ENCODE measurements around the gene MRPS18C.
A peak's percentile ranks its signal among the peaks of the same experiment; 100 is the strongest.

DNA sequence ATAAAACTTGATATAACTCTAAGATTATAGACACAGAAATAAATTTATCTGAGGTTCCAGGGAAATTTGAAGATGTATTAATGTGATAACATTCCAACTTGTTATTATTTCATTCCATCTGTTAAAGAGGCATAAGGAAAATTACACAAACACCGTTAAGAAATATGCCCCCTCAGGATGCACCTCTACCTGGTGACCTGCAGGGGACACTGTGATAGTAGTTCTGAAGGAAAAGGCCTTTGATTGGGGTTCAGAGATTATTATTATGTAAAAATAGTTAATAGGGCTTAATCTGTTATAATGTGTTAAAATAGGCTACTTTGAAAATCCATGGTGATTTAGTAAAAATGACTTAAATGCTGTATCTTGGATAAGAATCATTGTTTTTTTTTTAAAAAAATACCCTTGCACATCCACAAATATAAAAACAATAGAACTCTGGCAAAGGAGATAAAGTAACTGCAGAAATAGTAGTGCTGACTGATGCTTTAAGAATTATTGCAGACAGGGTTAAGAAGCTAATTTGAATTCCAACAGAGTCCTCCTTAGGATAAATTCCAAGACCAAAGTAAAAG lies 35.1 kb downstream of the MRPS18C start:
- TF ChIP-seq, protein P1, sequence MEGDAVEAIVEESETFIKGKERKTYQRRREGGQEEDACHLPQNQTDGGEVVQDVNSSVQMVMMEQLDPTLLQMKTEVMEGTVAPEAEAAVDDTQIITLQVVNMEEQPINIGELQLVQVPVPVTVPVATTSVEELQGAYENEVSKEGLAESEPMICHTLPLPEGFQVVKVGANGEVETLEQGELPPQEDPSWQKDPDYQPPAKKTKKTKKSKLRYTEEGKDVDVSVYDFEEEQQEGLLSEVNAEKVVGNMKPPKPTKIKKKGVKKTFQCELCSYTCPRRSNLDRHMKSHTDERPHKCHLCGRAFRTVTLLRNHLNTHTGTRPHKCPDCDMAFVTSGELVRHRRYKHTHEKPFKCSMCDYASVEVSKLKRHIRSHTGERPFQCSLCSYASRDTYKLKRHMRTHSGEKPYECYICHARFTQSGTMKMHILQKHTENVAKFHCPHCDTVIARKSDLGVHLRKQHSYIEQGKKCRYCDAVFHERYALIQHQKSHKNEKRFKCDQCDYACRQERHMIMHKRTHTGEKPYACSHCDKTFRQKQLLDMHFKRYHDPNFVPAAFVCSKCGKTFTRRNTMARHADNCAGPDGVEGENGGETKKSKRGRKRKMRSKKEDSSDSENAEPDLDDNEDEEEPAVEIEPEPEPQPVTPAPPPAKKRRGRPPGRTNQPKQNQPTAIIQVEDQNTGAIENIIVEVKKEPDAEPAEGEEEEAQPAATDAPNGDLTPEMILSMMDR (IDR thresholded peaks at IDR 0.05), result peak; percentile 46 to 69 (median 61)
- no peak for TF ChIP-seq POLR2A (IDR thresholded peaks at IDR 0.05)

Measured in heart left ventricle (tissue), 13 donors.